ENCODE results near the gene PDE4B. TPM values are rescaled to one million over a fixed set of nuclear protein-coding genes. Genes with fewer than 3 reads are reported as not detected.

PDE4B gene
- total and polyA plus RNA-seq, 2 of the 13 experiments (the other 11 are each of a cell fraction or from before 2014, with no cell fraction given): not detected

GRCh38 chr1:66352792-66353191, 560.1 kb downstream of the PDE4B start:
- no peak overlapping the region for H2AFZ ChIP-seq (ENCODE audit: low read length)
- POLR2A ChIA-PET: no interaction called here
- BruUV-seq (replicated peaks): no TSS peak
- H3K27me3 ChIP-seq (ENCODE audit: control insufficient read depth in 1 of 2, insufficient read depth in 2 of 2, low read length in 2 of 2): no peaks in the 10 kb centered on the region
- no peak overlapping the region for H3K27ac ChIP-seq (ENCODE audit: extremely low read length, insufficient read depth, low read length)
- H3K79me2 ChIP-seq (ENCODE audit: insufficient read depth, low read length): no peaks in the 10 kb centered on the region
- in situ Hi-C loops (cut with HindIII; ENCODE audit: extremely low pct_ligation_motif_present, low pct_unique_long_range_greater_than_20kb) (no loop called here), intact Hi-C loops (cut with micrococcal nuclease; ENCODE audit: unreplicated experiment) (no loop called here)
- ATAC-seq: no peak
- H3K4me2 ChIP-seq (ENCODE audit: low read depth, low read length): no peak overlapping the region
- CTCF ChIA-PET (ENCODE audit: low intra/inter-chr PET ratio, low total read pairs): no interaction called here
- H3K9me3 ChIP-seq (ENCODE audit: low read length): no peaks in the 10 kb centered on the region
- 2% methylated on average over 2 of the region's 2 CpGs for WGBS (ENCODE audit: low lambda C conversion rate)
- H3K4me1 ChIP-seq (ENCODE audit: insufficient read depth, low read length): no peaks in the 10 kb centered on the region
- H4K20me1 ChIP-seq (ENCODE audit: insufficient read depth, low read length): no peaks in the 10 kb centered on the region
- no peak for TF ChIP-seq TCF7L2 (IDR thresholded peaks at IDR 0.05; ENCODE audit: low read depth, low read length)
- no peak for TF ChIP-seq ZNF614 (CRISPR knock-in tag; IDR thresholded peaks at IDR 0.05; ENCODE audit: borderline replicate concordance)
- no peak for TF ChIP-seq GTF2F1 (IDR thresholded peaks at IDR 0.05; ENCODE audit: low read length)
- TF ChIP-seq SALL1 (CRISPR knock-in tag; IDR thresholded peaks at IDR 0.05): no peak
- TF ChIP-seq KLF15 (CRISPR knock-in tag; IDR thresholded peaks at IDR 0.05; ENCODE audit: borderline replicate concordance): no peak
- H3K36me3 ChIP-seq (replicated peaks in 1 of 2; ENCODE audit: control insufficient read depth in 1 of 2, insufficient read depth in 2 of 2, low read length in 2 of 2): no peaks in the 10 kb centered on the region
- H3K9ac ChIP-seq (ENCODE audit: insufficient read depth, low read depth, low read length): no peak overlapping the region
- no peak overlapping the region for H3K4me3 ChIP-seq (replicated peaks in 1 of 3; ENCODE audit: insufficient read depth in 1 of 3, low read depth in 2 of 3, low read length in 3 of 3)
- FAIRE-seq: no peak
- DNase-seq (ENCODE audit: low spot score): no peak

GRCh38 chr1:66353257-66353656, 560.6 kb downstream of the PDE4B start:
- H3K4me1 ChIP-seq (ENCODE audit: insufficient read depth, low read length): no peaks in the 10 kb centered on the region
- FAIRE-seq (no peak), ATAC-seq (no peak), DNase-seq (ENCODE audit: low spot score) (no peak)
- H3K4me2 ChIP-seq (ENCODE audit: low read depth, low read length): no peak overlapping the region
- POLR2A ChIA-PET: no interaction called here
- no peaks in the 10 kb centered on the region for H3K27me3 ChIP-seq (ENCODE audit: control insufficient read depth in 1 of 2, insufficient read depth in 2 of 2, low read length in 2 of 2)
- TF ChIP-seq RORA (CRISPR knock-in tag; IDR thresholded peaks at IDR 0.05): no peak
- H3K36me3 ChIP-seq (replicated peaks in 1 of 2; ENCODE audit: control insufficient read depth in 1 of 2, insufficient read depth in 2 of 2, low read length in 2 of 2): no peaks in the 10 kb centered on the region
- intact Hi-C loops (cut with micrococcal nuclease; ENCODE audit: unreplicated experiment): no loop called here
- in situ Hi-C loops (cut with HindIII; ENCODE audit: extremely low pct_ligation_motif_present, low pct_unique_long_range_greater_than_20kb): no loop called here
- H3K4me3 ChIP-seq (replicated peaks in 1 of 3; ENCODE audit: insufficient read depth in 1 of 3, low read depth in 2 of 3, low read length in 3 of 3): no peak overlapping the region
- no TSS peak for BruUV-seq (replicated peaks)
- no peaks in the 10 kb centered on the region for H3K9me3 ChIP-seq (ENCODE audit: low read length)
- H3K79me2 ChIP-seq (ENCODE audit: insufficient read depth, low read length): no peaks in the 10 kb centered on the region
- H4K20me1 ChIP-seq (ENCODE audit: insufficient read depth, low read length): no peaks in the 10 kb centered on the region
- no peak overlapping the region for H3K27ac ChIP-seq (ENCODE audit: extremely low read length, insufficient read depth, low read length)
- CTCF ChIA-PET (ENCODE audit: low intra/inter-chr PET ratio, low total read pairs): no interaction called here
- 35% methylated on average over 5 of the region's 5 CpGs for WGBS (ENCODE audit: low lambda C conversion rate)
- no peak overlapping the region for H3K9ac ChIP-seq (ENCODE audit: insufficient read depth, low read depth, low read length)
- no peak overlapping the region for H2AFZ ChIP-seq (ENCODE audit: low read length)

Measured in HepG2 (cell line).